Amygdala (tissue), 56 donors: Measurements from ENCODE around the gene RANBP9.

Experiments
- DNase-seq, 56 donors: peaks; one replicate each; lab custom pipeline; 2025; lab: John Stamatoyannopoulos, UW

RANBP9 gene

DNA sequence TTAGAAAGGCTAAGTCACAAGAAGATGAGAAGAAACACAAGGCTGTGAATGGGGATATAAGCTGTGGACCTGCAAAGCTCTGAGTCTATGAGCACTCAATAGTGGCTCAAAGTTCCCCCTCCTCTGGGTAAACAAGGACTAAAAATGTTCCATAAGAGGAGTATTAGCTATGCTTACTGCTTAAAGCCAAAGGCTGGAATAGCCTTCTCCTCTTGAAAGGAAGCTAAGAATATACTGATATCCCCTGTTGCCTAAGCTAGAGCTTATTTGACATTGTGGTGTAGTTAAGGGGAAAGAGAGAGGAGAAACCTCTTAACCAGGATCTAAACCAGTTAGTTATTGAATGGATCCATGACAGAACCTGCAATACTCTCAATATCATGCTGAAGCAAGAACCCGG is 50.7 kb downstream of the RANBP9 start:
- DNase-seq, result no peak

DNA sequence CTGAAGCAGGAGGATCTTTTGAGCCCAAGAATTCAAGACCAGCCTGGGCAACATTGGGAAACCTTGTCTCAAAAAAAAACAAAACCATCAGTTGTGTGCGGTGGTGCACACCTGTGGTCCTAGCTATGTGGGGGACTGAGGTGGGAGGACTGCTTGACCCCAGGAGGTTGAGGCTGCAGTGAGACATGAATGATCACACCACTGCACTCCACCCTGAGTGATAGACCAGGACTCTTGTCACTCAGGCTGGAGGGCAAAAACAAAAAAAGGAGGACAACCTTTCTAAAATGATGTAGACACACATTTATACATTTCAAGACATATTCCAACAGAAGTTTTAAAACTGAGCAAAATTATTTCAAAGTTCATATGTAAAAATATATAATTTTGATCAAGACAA is 51.4 kb downstream of the RANBP9 start:
- no peak for DNase-seq

DNA sequence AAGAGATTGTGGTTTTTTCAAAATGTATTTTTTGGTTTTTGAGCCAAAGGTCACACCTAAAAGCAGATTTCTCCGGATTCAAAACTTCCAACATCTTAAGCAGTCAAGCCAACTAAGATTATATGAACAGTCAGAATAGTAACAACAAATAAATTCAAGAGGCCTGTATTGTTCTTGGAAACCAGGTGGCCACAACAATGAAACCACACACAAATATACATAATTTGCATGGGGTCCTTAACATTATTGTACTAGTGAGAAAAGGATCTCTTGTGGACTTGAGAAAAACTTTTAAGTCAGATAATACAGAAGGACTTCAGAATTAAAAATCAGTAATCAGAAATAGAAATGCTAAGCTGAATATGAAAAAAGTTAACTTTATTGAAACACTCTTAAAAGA is 55.9 kb downstream of the RANBP9 start:
- no peak for DNase-seq

DNA sequence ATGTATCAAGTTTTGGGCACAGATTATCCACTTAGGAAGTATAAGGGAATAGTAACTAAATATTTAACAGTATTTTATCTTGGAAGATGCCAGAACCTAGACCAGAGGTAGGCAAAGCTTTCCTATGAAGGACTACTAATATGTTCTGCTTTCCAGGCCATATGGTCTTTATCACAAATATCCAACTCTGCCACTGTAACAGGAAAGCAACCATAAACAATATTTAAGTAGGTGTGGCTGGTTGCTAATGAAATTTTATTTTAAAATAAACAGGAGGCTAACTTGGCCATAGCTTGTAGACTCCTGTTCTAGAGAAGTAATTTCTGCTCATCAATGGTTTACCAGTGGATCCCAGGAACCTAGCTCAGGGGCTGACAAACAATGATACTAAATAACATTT is 57.1 kb downstream of the RANBP9 start:
- no peak for DNase-seq

DNA sequence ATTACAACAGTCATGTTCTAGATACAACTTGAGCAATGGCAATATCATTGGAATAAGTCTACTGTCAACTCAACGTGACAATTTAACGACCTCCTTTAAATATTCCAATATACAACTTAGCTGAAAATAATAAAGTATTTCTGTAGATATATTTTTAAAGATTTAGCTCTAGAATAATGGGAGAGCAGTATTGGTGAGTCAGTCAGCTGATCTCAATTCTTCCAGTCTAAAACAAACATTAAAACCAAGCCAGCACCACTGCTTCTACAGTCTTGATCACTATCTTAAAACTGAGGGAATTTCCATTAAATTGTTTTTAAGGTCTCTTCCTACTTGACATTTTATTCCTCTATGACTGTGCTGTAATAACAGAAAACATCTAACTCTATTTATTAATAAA is 58.3 kb downstream of the RANBP9 start:
- DNase-seq, result no peak

DNA sequence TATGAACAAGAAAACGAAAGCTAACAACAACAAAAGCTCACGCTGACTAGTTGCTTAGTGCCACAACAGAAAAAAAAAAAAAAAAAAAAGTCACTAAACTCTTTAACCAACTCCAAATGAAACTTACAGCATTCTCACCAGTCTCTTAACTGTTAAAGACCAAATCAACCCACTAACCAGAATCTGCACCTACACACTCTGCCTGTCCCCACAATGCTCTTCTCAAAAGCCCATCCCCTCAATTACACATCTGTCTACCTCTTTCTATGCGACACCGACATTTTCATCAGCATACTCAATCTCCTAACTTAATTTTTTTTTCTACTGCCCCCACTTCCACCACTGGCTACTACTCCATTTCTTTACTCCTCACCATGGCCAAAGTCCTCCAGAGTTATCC is 62.2 kb downstream of the RANBP9 start:
- DNase-seq, result no peak

DNA sequence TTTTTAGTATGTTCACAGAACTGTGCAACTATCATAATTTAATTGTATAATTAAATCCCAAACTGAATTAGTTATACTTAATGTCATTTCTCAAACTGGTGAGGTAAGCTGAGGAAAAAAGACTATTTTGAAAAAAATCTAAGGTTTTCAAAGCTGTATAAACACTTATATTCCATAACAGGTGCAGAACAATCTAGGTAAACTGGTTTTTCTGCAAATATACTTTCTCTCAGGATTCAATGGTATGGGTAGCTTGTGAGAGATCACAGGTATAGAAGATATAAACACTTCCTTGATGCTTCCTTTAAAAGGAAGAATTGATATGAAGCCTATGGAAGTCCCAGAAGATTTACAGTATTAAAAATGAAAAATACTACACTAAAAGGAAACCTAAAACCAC is 62.8 kb downstream of the RANBP9 start:
- DNase-seq, result no peak

DNA sequence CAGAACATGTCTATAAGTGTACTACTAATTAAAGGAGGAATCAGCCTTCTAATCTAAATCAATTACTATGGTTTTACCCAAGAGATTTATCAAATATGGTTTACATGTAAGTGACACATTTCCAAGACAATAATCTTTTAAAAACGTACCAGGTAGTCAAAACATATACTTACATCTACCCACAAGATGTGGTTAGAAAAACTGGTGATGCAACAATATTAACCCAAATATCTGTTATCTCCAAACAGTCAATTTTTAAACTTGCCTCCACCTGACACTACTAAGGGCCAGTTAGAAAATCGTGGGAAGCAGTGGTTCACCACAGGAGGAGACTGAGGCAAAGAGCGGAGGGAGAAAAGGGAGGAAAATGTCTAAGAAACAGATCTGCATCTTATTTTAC is 68.5 kb downstream of the RANBP9 start:
- no peak for DNase-seq

DNA sequence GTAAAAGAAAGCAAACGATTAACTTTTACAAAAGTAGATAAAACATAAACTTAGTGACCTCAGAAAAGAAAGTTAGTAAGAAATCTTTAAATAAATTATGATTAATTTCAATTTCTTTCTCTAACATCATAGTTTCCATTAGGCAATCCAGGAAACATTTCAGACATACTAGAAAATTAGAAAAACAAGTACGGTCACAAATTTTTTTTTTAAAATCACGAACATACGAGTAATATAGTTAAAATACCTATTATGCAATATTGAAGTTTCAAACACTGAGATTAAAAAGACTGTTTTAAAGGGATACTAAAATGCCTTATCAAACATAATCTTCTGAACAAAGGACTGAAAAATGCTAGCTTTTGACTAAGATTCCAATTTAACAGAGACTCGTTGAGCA is 70.3 kb downstream of the RANBP9 start:
- no peak for DNase-seq

DNA sequence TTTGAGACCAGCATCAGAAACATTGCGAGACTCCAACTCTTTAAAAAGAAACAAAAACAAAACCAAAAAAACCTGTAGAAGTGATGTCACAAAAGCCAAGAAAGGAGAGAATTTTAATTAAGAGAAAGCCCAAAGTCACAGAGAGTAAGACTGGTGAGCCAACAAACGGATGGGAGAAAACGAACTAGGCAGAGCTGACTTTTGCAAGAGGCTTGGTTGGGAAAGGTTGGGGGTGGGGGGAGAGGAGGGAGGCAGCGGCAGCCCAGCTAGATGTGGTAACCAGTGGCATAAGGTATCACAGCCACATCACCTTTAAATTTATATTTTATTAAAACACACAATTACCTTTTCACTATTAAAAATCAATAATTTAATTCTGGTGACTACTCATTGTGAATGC is 73.0 kb downstream of the RANBP9 start:
- no peak for DNase-seq

DNA sequence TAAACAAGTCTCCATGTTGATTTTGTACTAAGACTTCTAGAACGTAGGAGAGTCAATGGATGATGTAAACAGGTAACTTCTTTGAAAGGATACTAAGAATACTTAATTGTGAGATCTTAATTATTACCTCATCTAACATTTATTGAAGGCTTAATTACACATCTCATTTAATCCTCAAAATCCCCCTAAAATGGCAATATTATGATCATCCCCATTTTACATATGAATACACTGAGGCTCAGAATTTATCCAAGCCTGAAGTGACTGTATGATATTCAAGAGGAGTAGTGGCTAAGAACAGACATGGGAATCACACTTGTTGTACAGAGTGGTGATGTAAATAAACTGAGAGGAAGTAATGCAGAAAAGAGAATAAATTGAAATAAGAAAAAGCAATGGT is 73.6 kb downstream of the RANBP9 start:
- no peak for DNase-seq

DNA sequence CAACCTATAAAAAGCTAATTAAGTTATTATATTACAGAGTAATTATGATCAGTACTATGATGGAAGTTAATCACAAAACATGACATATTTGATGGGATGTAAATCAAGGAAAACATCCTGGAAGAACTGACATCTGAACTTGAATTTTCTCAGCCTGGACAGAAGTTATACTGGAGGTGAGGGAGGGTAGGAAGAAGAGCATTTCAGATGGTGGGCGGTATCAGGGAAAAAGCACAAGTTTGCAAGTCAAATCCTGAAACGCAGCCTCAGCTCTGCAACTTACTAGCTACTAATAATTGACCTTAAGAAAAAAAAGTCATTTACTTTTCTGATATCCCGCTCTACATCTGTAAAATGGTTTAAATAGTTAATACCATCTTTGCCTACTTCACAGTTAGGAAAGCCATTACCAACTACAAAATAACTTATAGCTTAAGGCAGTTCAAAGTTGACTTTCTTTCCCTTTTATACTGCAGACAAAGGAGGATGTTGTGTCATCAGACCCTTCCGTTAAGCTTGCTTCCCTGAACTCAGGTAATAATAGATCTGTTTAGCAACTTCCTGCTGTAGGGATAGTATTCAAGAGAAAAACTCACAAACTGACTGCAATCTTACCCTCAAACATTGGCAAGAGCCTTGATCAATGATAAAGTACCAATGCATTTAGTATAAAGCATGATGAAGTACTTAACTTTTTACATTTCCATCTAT is 75.5 kb downstream of the RANBP9 start:
- DNase-seq, result no peak

DNA sequence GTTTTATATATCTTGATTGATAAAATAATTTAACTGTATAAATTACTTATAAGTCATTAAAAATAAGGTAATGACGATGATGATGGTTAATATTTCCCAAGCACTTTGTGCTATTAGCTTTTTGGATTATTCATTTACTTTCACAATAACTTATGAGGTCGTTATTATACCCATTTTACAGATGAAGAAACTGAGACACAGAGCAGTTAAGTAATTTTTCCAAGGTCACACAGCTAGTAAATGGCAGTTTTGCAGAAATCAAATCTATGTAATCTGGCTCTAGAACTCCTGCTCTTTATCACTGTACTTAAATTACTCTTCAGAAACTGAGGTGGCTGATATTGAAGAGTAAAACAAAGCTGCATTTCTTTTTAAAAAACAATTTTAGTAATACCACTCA is 78.3 kb downstream of the RANBP9 start:
- DNase-seq, result no peak

DNA sequence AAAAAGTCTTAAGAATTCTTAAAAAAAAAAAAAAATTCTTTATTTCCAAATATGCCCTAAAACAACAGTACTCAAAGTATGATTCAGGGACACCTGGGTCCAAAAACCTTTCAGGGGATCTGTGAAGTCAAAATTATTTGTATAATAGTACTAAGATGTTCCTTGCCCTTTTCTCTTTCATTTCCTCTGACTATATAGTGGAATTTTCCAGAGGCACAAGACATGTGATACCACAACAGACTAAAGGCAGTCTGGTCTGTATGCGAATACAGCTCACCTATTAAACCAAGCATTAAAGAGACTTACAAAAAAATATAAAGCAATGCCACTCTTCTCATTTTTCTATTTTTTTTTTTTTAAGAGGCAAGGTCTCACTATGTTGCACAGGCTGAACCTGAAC is 81.1 kb downstream of the RANBP9 start:
- DNase-seq, result no peak

DNA sequence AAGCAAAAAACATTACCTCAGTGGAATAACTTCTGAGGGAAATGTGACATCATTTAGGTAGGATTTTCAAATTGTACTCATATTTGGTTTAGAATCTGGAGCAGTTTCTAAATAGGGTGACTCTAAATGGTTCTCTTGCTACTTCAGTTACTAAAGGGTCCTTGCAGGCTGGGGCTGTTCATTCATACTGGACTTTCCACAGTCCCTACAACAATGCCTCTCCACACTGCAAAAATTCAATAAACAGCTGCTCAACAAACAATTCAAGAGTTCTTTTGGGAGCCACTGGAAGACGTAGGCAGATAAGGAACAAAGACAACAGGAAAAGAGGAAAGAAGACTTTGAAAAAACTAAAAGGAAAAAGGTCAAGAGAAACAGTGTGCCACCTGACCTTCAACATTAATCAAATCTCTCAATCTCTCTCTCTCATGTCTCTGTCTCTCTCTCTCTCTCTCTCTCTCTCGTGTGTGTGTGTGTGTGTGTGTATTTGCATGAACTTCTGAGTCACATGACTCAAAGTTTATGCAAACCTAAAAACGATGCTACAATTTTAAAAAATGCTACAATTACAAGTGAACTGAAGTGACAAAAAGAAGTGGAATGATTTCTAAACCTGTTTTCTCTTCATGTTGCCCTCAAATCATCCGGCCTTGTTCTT is 82.0 kb downstream of the RANBP9 start:
- no peak for DNase-seq

DNA sequence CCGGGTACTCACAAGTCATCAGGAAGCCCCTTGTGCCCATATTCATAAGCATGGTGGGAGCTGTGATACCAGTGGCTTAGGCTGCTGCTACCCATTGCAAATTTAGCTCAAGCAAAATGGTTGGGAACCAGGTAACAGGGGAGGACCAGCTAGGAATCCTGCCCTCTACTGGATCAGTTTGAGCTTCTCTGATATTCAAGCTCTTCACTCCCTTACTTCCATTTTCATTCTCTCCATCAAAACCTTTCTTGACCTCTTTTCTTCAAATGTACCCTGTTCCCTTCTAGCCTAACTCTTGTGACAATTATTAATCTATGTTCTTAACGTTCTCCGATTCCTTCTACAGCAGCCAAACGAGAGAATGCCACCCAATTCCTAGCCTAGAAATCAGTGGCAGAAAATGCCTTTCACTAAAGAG is 86.8 kb downstream of the RANBP9 start:
- no peak for DNase-seq

DNA sequence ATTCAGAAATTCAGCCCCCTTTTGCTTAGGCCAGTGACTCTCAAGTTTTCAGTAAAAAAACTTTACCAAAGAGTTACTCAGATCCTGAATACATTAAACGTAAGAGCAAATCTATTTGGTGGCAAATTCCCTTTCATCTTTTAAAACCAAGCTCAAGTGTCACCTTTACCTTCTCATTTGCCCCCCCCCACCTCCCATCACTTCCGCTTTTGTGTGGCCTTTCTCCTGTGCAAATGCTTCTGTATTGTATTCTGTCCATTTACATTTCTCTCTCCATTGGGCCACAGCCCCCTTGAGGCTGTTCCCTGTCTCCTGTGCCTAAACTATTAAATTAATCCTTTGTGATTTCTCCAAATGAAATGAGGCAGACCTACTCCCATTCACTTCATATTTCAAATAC is 94.6 kb downstream of the RANBP9 start:
- DNase-seq, result no peak

DNA sequence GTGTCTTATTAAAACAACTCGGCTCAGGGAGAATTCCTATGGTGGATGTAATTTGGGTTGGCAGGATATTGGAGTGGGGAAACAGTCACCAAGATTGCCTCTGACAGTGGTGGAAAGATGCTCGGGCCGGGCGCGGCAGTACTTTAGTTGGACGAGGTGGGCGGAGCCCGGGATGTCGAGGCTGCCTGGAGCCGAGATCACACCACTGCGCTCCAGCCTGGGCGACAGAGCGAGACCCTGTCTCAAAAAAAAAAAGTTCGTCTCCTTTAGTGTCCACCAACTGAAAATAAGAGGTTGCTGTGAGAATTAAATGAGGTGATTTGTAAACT is 95.9 kb downstream of the RANBP9 start:
- peak in 32 of 56 donors; percentile 4 to 53 (median 29) for DNase-seq

DNA sequence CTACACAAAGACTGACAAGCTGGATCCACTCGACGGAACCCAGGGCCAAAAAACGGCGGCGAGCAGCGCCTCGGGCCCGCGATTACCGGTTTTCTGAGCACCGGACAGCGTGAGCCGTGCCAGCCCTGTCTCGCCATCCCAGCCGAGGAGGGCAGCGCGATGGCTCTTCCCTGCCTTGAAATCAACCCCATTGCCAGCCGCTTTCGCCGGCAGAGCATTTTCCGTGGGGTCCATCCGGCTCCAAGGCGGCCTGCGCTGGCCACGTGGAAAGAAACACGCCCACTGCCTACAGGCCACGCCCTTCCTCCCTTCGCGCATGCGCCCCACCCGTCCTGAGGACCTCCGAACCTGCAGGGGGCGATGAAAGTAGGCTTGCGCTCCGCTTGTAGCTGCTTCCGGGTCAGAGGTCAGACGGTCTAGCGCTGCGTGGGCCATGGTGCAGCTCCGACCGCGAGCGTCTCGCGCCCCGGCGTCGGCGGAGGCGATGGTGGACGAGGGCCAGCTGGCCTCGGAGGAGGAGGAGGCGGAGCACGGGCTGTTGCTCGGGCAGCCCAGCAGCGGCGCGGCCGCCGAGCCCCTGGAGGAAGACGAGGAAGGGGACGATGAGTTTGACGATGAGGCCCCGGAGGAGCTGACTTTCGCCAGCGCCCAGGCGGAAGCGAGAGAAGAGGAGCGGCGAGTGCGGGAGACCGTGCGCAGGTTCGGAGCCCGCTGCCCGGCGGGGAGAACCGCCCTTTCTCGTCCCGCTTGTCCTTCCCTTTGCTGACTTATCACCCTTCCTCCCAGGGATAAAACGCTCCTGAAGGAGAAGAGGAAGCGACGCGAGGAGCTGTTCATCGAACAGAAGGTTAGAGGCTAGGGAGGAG is 96.5 kb downstream of the RANBP9 start, which contains the start of gene NOL7:
TSS of gene NOL7 (plus strand) at position 410 of the 866 bp plus-strand sequence. CDS start at position 434, 24 bp downstream.
- DNase-seq, result peak; percentile 75 to 98 (median 95)

DNA sequence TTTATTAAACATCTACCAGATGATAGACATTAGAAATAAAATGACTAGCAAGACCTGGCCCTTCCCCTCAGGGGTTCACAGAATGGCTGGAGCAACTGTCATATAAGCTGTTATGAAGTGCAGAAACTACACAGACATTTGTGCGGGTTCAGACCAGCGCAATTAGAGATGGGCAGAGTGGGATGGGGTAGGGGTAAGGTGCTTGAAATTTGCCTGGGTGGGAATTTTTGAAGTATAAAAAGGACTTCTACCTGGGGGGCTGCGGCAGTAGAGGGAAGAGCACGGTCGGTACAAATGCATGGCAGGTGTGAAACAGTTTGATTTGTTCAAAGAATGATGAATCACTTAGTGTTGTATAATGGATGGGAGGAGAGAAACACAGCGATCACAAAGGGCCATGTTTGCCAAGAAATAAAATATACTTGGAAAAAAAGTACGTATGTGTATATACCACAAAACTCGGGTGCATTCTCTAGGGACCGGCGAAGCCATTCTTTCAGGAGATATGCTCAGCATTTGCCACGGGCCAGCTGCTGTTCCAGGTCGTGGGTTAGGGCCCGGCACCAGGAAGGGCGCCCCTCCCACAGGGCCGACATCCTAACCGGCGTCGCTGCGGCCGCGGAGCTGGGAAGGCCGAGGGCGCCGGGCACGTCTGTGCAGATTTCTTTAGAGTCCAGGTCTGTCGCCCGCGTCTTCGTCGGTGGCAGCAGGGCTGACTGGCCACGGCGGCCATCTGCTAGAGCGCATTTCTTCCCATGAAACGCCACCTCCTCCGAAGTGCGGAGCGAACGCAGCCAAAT is 97.3 kb downstream of the RANBP9 start:
- peak in 14 of 56 donors; percentile 37 to 78 (median 57) for DNase-seq
